HCT116 (cell line): Measurements from ENCODE around the gene ANO9. TPM values are rescaled to one million over a fixed set of nuclear protein-coding genes. Genes with fewer than 3 reads are reported as not detected.
A peak's percentile ranks its signal among the peaks of the same experiment; 100 is the strongest.

Experiments used
- ATAC-seq: fragments of 200-7000 bp; cut with Tn5 transposase; 2 replicates; pipeline ENCODE4 v1.9.1; 2020; ENCODE audit warnings: mild to moderate bottlenecking, moderate library complexity
- BruUV-seq: library from RNA; stranded (reverse); fragments of 400-500 nt; replicated peaks from 2 replicates; lab custom pipeline; 2021; lab: Mats Ljungman, UMichigan
- CTCF ChIA-PET: fragments of 300-600 bp; sonication (Branson Sonifier 250); formaldehyde crosslinking; loops from one replicate; lab custom pipeline; 2021; ENCODE audit warnings: antibody characterized with exemption; lab: Charles Lee
- POLR2A ChIA-PET: fragments of 300-600, 350-600 bp; sonication (Branson Sonifier 250); formaldehyde crosslinking; loops from one replicate; lab custom pipeline; 2021; ENCODE audit warnings: antibody characterized with exemption; lab: Charles Lee
- RAD21 ChIA-PET, 2 experiments: fragments of 300-600 bp; sonication (Branson Sonifier 250); formaldehyde crosslinking; loops; one replicate each; lab custom pipeline; 2023; ENCODE audit warnings: low total read pairs in 2 of 2; ENCODE audit not compliant: uncharacterized antibody in 2 of 2, unreplicated experiment in 2 of 2, low non-redundant PET in 1 of 2; lab: Charles Lee
- DNase-seq: peaks from one replicate; pipeline ENCODE4 v3.0.0-alpha.2; 2010; ENCODE audit warnings: low read depth, low spot score
- H2AFZ ChIP-seq: fragments of 200-600 bp; shearing (Covaris generic), sonication (generic); 2 replicates; pipeline ENCODE4 v1.6.1; 2017; ENCODE audit warnings: low read depth, mixed run types, mixed read lengths, antibody characterized with exemption, low read length; ENCODE audit not compliant: poor library complexity, severe bottlenecking
- H3K27ac ChIP-seq: 2 replicates; pipeline ENCODE4 v1.5.1; 2012; ENCODE audit warnings: low read depth, low read length
- H3K27me3 ChIP-seq: fragments of 200-600 bp; sonication (generic); 2 replicates; pipeline ENCODE4 v1.6.1; 2016; ENCODE audit warnings: mixed run types, low read length, mixed read lengths; ENCODE audit not compliant: insufficient read depth
- H3K36me3 ChIP-seq, 2 experiments: fragments of 200-500 bp in 1 of 2; fragments of 200-600 bp in 1 of 2; sonication (Bioruptor generic) in 1 of 2; sonication (generic) in 1 of 2; 2 replicates each; pipeline versions ENCODE4 v1.5.1 to v1.6.1; 2014 to 2016; ENCODE audit warnings: low read length in 2 of 2, inconsistent platforms in 1 of 2, mixed read lengths in 1 of 2, mixed run types in 1 of 2; ENCODE audit not compliant: insufficient read depth in 2 of 2, control insufficient read depth in 1 of 2
- H3K4me1 ChIP-seq, 2 experiments: fragments of 200-600 bp in 1 of 2; sonication (generic) in 1 of 2; 2 replicates each; pipeline versions ENCODE4 v1.5.1 to v1.6.1; 2012 to 2017; ENCODE audit warnings: low read length in 2 of 2, inconsistent platforms in 1 of 2, mild to moderate bottlenecking in 1 of 2, mixed read lengths in 1 of 2, mixed run types in 1 of 2, moderate library complexity in 1 of 2; ENCODE audit not compliant: insufficient read depth in 2 of 2, control insufficient read depth in 1 of 2
- H3K4me2 ChIP-seq: fragments of 200-600 bp; sonication (generic); 2 replicates; pipeline ENCODE4 v1.6.1; 2017; ENCODE audit warnings: mixed run types, low read length, mixed read lengths
- H3K4me3 ChIP-seq, 2 experiments: fragments of 200-600 bp in 1 of 2; sonication (generic) in 1 of 2; replicated peaks in 1 of 2; 2 replicates each; pipeline ENCODE4 v1.5.1; 2011 to 2016; ENCODE audit warnings: low read length in 2 of 2, control low read depth in 1 of 2, low read depth in 1 of 2, mild to moderate bottlenecking in 1 of 2, mixed read lengths in 1 of 2, mixed run types in 1 of 2
- H3K79me2 ChIP-seq: fragments of 200-600 bp; sonication (generic); 2 replicates; pipeline ENCODE4 v1.6.1; 2017; ENCODE audit warnings: mild to moderate bottlenecking, mixed run types, low read length, moderate library complexity, mixed read lengths; ENCODE audit not compliant: insufficient read depth
- H3K9ac ChIP-seq: fragments of 200-600 bp; sonication (generic); 2 replicates; pipeline ENCODE4 v1.6.1; 2016; ENCODE audit warnings: low read length, mixed read lengths
- H3K9me2 ChIP-seq: fragments of 200-600 bp; sonication (generic), shearing (Covaris generic); 2 replicates; pipeline ENCODE4 v1.6.1; 2017; ENCODE audit warnings: mixed run types, mild to moderate bottlenecking, moderate library complexity; ENCODE audit not compliant: insufficient read depth
- H3K9me3 ChIP-seq, 2 experiments: fragments of 200-500 bp in 1 of 2; fragments of 200-600 bp in 1 of 2; sonication (Bioruptor generic) in 1 of 2; sonication (generic) in 1 of 2; 2 replicates each; pipeline ENCODE4 v1.6.1; 2014 to 2017; ENCODE audit warnings: low read length in 2 of 2, mixed read lengths in 2 of 2, inconsistent platforms in 1 of 2, low read depth in 1 of 2, mild to moderate bottlenecking in 1 of 2, mixed run types in 1 of 2, moderate library complexity in 1 of 2; ENCODE audit not compliant: control insufficient read depth in 1 of 2, insufficient read depth in 1 of 2
- H4K20me1 ChIP-seq: fragments of 200-600 bp; sonication (generic), shearing (Covaris generic); 2 replicates; pipeline ENCODE4 v1.6.1; 2017; ENCODE audit warnings: mixed run types, mild to moderate bottlenecking, moderate library complexity; ENCODE audit not compliant: insufficient read depth
- CBX3 ChIP-seq: IDR thresholded peaks from 2 replicates; pipeline ENCODE4 v1.6.1; 2012; ENCODE audit warnings: low read depth
- EGR1 ChIP-seq: IDR thresholded peaks from 2 replicates; pipeline ENCODE4 v1.6.1; 2012; ENCODE audit warnings: low read depth
- EZH2phosphoT487 ChIP-seq: fragments of 200-600 bp; IDR thresholded peaks from 2 replicates; pipeline ENCODE4 v1.6.1; 2018; ENCODE audit warnings: antibody characterized with exemption, borderline replicate concordance
- FOSL1 ChIP-seq: IDR thresholded peaks from 2 replicates; pipeline ENCODE4 v1.6.1; 2012; ENCODE audit warnings: low read depth
- POLR2A ChIP-seq: IDR thresholded peaks from 2 replicates; pipeline ENCODE4 v1.7.0; 2011; ENCODE audit warnings: borderline replicate concordance; ENCODE audit not compliant: insufficient read depth, insufficient read length; ENCODE audit errors: extremely low read depth
- POLR2AphosphoS5 ChIP-seq: IDR thresholded peaks from 2 replicates; pipeline ENCODE4 v1.6.1; 2011; ENCODE audit warnings: mild to moderate bottlenecking, low read depth, low read length, moderate library complexity
- SRF ChIP-seq: IDR thresholded peaks from 2 replicates; pipeline ENCODE4 v1.6.1; 2012; ENCODE audit warnings: low read depth
- TCF7L2 ChIP-seq: IDR thresholded peaks from 2 replicates; pipeline ENCODE4 v1.7.0; 2011; ENCODE audit warnings: borderline replicate concordance, inconsistent platforms; ENCODE audit not compliant: insufficient read depth, insufficient read length; ENCODE audit errors: extremely low read depth
- ZFX ChIP-seq: fragments of 450-650 bp; IDR thresholded peaks from 2 replicates; pipeline ENCODE4 v1.6.1; 2017
- ZNF274 ChIP-seq: fragments of 200-500 bp; sonication (Bioruptor generic); IDR thresholded peaks from 2 replicates; pipeline ENCODE4 v1.6.1; 2014; ENCODE audit warnings: mild to moderate bottlenecking, low read depth, low read length, inconsistent platforms
- intact Hi-C: fragments of 100-400 bp; cut with micrococcal nuclease; formaldehyde crosslinking; loops from 2 replicates; pipeline ENCODE4 v1.10.0; 2022
- total RNA-seq: library from RNA; stranded (reverse); gene quantifications from one replicate; pipeline ENCODE4 v1.2.1, GENCODE V29; 2021; ENCODE audit not compliant: unreplicated experiment
- TF ChIP-seq, protein P1 (sequence below): IDR thresholded peaks from 2 replicates; pipeline ENCODE4 v1.6.1; 2012

Gene ANO9
- total RNA-seq, 1 experiment from 2014 or later: 70.3 TPM

DNA sequence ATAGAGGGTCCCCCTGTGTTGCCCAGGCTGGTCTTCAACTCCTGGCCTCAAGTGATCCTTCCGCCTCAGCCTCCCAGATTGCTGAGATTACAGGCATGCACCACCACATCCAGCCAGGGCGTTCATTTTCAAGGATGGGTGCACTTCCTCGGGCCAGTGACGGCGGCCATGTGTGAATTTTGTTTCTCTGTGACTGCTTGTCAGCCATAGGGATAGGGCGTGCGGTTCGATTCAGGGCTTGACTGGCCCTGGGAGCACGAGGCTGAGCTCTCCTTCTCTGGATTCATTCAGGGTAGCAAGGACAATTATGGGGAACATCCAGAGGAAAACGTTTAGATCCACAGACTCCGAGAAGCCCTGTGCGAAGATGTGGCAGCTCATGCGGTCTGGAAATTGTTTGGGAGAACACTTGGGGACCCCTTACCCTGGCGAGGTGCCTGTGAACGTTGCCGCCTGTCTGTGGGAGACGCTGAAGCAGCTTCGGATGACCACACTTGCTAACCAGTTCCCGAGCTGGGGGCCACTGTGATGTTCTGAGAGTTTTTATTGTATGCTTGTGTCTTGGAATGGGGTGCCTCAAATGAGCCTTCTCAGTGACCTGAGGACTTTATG, 11.2 kb upstream of the ANO9 start:
- Histone ChIP-seq H3K36me3 (peaks cover 11 to 26% of the 10 kb centered on the region in 2 experiments; a peak in 3 of 4 replicates), H3K27me3 (no peaks in the 10 kb centered on the region), H3K4me1 (peaks cover 15 to 28% of the 10 kb centered on the region in 2 experiments), H3K4me3 (no peak overlapping the region), H3K9me2 (no peaks in the 10 kb centered on the region), H2AFZ (no peak overlapping the region), H3K27ac (no peak overlapping the region), H3K4me2 (no peak overlapping the region), H3K9me3 (no peaks in the 10 kb centered on the region), H3K9ac (no peak overlapping the region), H4K20me1 (no peaks in the 10 kb centered on the region), H3K79me2 (peaks cover 88% of the 10 kb centered on the region)
- DNase-seq: no peak
- ChIA-PET POLR2A (no interaction called here), RAD21 (no interaction called here), CTCF (no interaction called here)
- TF ChIP-seq POLR2AphosphoS5 (no peak), EGR1 (no peak), TCF7L2 (no peak), EZH2phosphoT487 (no peak), CBX3 (no peak), SRF (no peak), POLR2A (no peak), FOSL1 (no peak), ZNF274 (no peak), ZFX (no peak)
- TF ChIP-seq, protein P1, sequence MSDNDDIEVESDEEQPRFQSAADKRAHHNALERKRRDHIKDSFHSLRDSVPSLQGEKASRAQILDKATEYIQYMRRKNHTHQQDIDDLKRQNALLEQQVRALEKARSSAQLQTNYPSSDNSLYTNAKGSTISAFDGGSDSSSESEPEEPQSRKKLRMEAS: no peak
- intact Hi-C loops: loop anchor here (5.0 kb wide), 1 partner anchor 216 kb away; the partner anchor contains the start of genes PSMD13 and SIRT3
- BruUV-seq: TSS peak; percentile 7
- ATAC-seq: no peak
